NCI-H1417 treated with DMSO at 0.1 percent for 48 hours (cell line): ENCODE measurements around the gene LGALS9C.
"Not testable (repeated sequence)": the region's sequence is repeated elsewhere in the genome, so short reads cannot be mapped to it uniquely, and the experiment has no call there.

Experiments used
- DNase-seq: peaks from one replicate; lab custom pipeline; 2025; lab: John Stamatoyannopoulos, UW

The LGALS9C gene

GRCh38 chr17:18530405-18530804 lies 53.8 kb downstream of the LGALS9C start:
- DNase-seq: not testable (repeated sequence)

GRCh38 chr17:18542234-18542633 lies 65.6 kb downstream of the LGALS9C start:
- DNase-seq: not testable (repeated sequence)

- DNase-seq: not testable (repeated sequence)
These were observed 66.3 kb downstream of the LGALS9C start for GRCh38 chr17:18542907-18543306.
